HG03432 (cell line): ENCODE results near the gene GPRIN2.

Source experiments
- ATAC-seq: cut with Tn5 transposase; IDR thresholded peaks from one replicate; pipeline ENCODE4 v1.9.1; 2021; ENCODE audit warnings: mild to moderate bottlenecking, moderate library complexity; ENCODE audit not compliant: unreplicated experiment

The GPRIN2 gene

DNA sequence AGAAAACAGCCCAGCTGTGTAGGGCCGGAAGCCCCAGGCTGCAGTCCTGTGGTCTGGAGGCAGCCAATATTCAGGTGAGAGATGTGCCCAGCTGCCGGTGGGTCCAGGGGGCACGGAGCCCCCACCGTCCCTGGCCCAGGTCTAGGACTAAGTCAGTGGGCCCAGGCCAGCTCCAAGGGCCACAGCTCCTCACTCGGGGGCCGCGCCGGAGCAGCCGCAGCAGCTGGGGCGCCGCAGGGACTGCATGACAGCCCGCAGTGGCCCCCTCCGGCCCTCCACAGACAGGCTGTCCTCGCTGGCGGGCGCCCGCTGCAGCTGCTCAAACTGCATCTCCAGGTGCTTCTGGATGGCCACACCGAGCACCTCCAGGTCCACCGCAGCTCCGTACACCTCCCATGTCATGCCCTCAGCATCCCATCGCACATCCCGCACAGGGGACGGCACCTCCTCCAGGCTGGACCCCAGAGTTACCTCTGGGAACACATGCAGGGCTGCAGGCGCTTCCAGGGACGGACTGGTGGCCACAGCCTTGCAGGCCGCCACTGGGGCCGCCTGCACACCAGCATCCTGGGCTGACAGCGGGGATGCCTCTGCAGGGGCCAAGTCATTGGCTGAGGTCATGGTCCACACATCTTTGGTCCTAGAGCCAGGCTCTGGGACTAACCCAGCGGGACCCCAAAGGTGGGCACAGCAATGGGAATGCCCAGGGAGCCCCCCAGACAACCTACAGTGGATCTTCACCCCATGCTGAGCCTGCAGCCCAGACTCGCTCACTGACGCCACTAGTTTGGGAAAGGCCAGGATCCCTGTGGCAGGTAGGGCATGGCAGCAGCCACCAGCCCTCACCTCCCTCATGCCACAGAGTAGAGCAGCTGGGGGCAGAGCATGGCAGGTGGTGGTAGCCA is 7.0 kb downstream of the GPRIN2 start:
- no peak for ATAC-seq

DNA sequence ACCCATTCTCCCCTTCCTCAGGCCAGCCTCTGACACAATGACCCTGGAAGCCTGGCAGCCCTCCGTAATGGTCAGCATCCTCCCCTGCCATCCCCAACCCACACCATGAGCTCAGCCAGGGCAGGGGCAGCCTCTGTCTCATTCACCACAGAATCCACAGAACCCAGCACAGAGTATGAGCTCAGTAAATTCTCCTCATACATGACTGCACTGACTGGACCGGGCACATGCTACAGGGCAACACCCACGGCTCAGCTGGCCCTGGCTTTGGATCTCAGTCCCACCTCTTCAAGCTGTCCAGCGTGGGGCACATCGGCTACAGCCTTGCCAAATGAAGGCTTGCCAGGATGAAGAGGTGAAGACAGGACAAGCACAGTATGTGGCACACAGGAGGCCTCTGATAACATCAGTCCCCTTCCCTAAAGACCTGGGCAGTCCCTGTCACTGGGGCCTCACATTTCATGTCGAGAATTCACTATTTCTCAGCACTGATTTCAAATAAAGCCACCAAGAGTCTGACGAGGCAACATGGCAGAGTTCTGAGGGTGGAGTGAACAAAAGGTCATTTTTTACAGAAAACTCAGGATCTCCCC is 7.9 kb downstream of the GPRIN2 start:
- ATAC-seq: no peak

DNA sequence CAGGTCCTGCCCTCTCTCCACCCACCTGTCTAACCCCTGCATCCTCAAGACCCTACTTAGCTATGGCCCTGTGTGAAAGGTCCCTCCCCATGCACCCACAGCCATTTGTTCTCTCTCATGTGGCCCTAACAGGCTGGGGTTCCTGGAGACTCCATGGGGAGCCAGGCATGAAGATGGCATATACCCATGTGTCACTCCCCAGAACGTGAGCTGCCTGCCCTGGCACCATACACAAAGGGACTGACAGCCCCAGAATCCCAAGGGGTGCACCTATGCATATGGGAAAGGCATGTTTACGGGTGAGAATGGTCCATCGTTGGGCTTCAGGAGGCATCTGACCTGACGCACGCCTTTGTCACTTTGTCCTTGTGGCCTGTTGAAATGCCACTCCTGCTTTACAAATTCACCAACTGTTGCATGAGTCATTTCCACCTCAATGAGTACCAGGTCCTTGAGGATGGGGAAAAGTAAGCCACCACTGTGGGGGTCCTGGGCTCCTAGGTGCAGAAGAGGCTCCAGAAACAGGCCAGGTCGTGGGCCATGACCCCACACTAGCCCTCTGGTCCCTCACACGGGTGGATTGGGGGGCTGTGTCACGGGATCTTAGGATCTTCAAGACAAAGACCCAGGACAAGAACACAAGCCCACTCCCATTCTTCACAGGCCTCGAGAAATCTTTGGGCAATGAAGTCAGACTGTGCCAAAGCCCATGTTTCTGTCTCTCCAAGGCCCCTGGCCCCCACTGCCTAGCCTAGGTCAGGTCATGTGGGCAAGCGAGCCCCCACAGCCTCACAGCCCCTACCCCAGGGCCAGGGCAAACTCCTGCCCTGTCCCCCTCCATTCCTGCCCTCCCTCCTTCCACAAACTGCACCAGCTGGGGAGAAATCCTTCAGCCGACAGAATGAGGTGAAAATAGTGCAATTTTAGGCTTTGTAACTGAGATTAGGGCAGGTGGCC is 8.6 kb downstream of the GPRIN2 start:
- no peak for ATAC-seq

DNA sequence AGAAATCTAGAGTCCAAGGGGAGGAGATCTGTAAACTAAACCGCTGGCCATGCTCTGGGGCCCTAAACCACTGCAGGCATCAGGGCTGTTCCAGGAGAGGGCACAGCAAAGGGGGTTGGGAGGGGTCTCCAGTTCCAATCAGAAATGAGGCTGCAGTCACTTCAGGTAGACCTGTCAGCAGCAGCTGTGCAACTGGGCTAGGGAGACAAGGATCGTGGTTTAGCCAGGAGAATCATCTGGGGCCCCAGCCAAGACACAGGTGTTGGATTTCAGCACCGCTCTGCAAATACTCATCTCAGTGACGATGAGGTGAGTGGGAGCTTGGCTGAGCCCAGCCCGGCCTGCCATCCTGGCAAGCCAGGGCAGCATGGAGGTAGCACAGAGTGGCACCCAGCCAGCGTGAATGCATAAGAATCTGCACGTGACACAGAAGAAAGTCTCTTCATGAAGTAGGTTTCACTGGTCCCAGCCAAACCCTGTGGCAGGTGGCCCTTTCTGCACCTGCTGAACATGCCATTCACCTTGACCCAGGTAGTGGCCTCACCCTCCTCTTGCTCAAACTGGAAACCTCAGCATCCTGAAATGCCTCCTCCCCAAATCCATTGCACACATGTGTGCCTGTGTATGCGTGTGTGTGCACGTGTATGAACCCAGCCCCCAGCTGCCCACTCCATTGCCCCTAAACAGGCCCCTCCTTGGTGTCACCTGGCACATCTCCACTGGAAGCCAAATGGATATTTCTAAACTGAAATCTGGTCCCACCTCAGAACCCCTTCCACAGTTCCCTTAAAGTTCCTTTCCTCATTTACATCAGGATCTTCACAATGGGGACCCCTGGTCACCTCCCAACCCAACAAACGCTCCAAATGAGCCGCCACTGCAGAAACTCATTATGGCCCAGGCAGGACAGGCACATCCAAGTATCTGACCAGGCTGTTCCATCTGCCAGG is 9.6 kb downstream of the GPRIN2 start:
- ATAC-seq: no peak

GRCh38 chr10:46545861-46546590 is 10.4 kb downstream of the GPRIN2 start:
- no peak for ATAC-seq

GRCh38 chr10:46544989-46545791 is 11.3 kb downstream of the GPRIN2 start:
- no peak for ATAC-seq

- no peak for ATAC-seq
Measured at GRCh38 chr10:46543466-46544377, 12.7 kb downstream of the GPRIN2 start.

DNA sequence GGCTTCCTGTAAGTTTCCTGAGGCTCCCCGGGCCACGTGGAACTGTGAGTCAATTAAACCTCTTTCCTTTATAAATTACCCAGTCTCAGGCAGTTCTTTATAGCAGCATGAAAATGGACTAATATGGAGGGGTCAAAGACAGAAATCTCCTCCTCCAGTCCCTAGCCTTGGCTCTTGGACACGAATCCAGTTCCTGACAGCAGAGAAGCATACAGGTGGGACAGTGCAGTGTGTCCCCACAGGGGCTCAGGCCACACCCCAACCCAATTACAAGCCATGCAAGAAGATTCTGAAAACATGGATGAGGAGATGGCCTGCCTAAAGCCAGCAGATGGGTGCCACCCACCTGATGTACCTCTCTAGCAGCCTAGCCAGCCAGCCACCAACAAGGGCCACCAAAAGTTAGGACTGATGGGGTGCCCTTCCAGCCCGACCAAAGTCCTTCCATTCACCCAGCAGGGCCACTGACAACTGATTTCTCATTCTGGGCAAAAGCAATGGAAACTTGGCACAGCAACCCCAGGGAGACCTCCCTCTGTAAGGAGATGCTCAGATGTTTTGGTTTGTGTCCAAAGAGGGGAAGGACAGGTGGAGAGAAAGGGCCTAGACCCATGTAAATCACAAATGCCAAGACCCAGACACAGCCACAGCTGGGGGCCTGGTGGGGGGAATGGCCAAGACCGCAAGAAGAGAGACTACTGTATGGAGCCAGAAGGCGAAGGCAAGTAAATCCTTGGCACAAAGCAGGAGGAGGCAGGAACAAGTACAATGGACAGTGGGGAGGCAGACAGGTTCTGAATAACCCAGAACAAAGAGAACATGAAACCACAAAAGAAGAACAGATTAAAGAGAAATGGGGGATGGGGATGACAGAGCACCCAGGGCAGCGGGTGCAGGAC is 13.6 kb downstream of the GPRIN2 start:
- ATAC-seq: no peak

GRCh38 chr10:46541735-46542566 is 14.5 kb downstream of the GPRIN2 start:
- no peak for ATAC-seq

- ATAC-seq: no peak
Measured at GRCh38 chr10:46541017-46541661, 15.3 kb downstream of the GPRIN2 start.

GRCh38 chr10:46540412-46541016 is 15.9 kb downstream of the GPRIN2 start:
- ATAC-seq: no peak

GRCh38 chr10:46539596-46540411 is 16.7 kb downstream of the GPRIN2 start:
- ATAC-seq: no peak

GRCh38 chr10:46538717-46539426 is 17.6 kb downstream of the GPRIN2 start:
- ATAC-seq: no peak
